ENCODE results near the gene RGS6. TPM values are rescaled to one million over a fixed set of nuclear protein-coding genes. Genes with fewer than 3 reads are reported as not detected.

Gene RGS6
- total RNA-seq, 1 donor: not detected

- no peak overlapping the region for H3K27ac ChIP-seq (ENCODE audit: low read depth, low read length)
- DNase-seq (ENCODE audit: insufficient read length, low spot score, missing footprints): no peak
- H3K79me2 ChIP-seq (ENCODE audit: insufficient read depth, low read length): no peaks in the 10 kb centered on the region
- H3K4me2 ChIP-seq (ENCODE audit: insufficient read depth, low read length): no peak overlapping the region
- H3K4me3 ChIP-seq (ENCODE audit: insufficient read depth, low read length): no peak overlapping the region
- H3K4me1 ChIP-seq (ENCODE audit: insufficient read depth, low read length): no peaks in the 10 kb centered on the region
- no peaks in the 10 kb centered on the region for H4K20me1 ChIP-seq (ENCODE audit: insufficient read depth, low read length)
- H3K9me3 ChIP-seq (ENCODE audit: low read depth, low read length): no peaks in the 10 kb centered on the region
- no peaks in the 10 kb centered on the region for H3K36me3 ChIP-seq (ENCODE audit: insufficient read depth, low read length)
- no peak for TF ChIP-seq CTCF (IDR thresholded peaks at IDR 0.05; ENCODE audit: extremely low read depth, low read depth, low read length)
- no peaks in the 10 kb centered on the region for H3K27me3 ChIP-seq (ENCODE audit: insufficient read depth, low read length)
- H2AFZ ChIP-seq (ENCODE audit: low read length): no peak overlapping the region
Observed at GRCh38 chr14:72416081-72416849, 484.0 kb downstream of the RGS6 start.

GRCh38 chr14:72416892-72417291, 484.7 kb downstream of the RGS6 start:
- H4K20me1 ChIP-seq (ENCODE audit: insufficient read depth, low read length): no peaks in the 10 kb centered on the region
- H3K36me3 ChIP-seq (ENCODE audit: insufficient read depth, low read length): no peaks in the 10 kb centered on the region
- no peak overlapping the region for H3K4me2 ChIP-seq (ENCODE audit: insufficient read depth, low read length)
- H3K4me1 ChIP-seq (ENCODE audit: insufficient read depth, low read length): no peaks in the 10 kb centered on the region
- no peak overlapping the region for H2AFZ ChIP-seq (ENCODE audit: low read length)
- H3K9me3 ChIP-seq (ENCODE audit: low read depth, low read length): no peaks in the 10 kb centered on the region
- peak; percentile 19 for DNase-seq (ENCODE audit: insufficient read length, low spot score, missing footprints)
- H3K79me2 ChIP-seq (ENCODE audit: insufficient read depth, low read length): no peaks in the 10 kb centered on the region
- H3K27ac ChIP-seq (ENCODE audit: low read depth, low read length): no peak overlapping the region
- no peak overlapping the region for H3K4me3 ChIP-seq (ENCODE audit: insufficient read depth, low read length)
- no peak for TF ChIP-seq CTCF (IDR thresholded peaks at IDR 0.05; ENCODE audit: extremely low read depth, low read depth, low read length)
- no peaks in the 10 kb centered on the region for H3K27me3 ChIP-seq (ENCODE audit: insufficient read depth, low read length)

- Histone ChIP-seq H3K27me3 (ENCODE audit: insufficient read depth, low read length) (no peaks in the 10 kb centered on the region), H3K27ac (ENCODE audit: low read depth, low read length) (no peak overlapping the region), H3K9me3 (ENCODE audit: low read depth, low read length) (no peaks in the 10 kb centered on the region), H3K4me3 (ENCODE audit: insufficient read depth, low read length) (no peak overlapping the region), H3K4me2 (ENCODE audit: insufficient read depth, low read length) (no peak overlapping the region), H3K79me2 (ENCODE audit: insufficient read depth, low read length) (no peaks in the 10 kb centered on the region), H4K20me1 (ENCODE audit: insufficient read depth, low read length) (no peaks in the 10 kb centered on the region), H3K36me3 (ENCODE audit: insufficient read depth, low read length) (no peaks in the 10 kb centered on the region), H3K4me1 (ENCODE audit: insufficient read depth, low read length) (no peaks in the 10 kb centered on the region), H2AFZ (ENCODE audit: low read length) (no peak overlapping the region)
- no peak for TF ChIP-seq CTCF (IDR thresholded peaks at IDR 0.05; ENCODE audit: extremely low read depth, low read depth, low read length)
- no peak for DNase-seq (ENCODE audit: insufficient read length, low spot score, missing footprints)
Observed at GRCh38 chr14:72418806-72419205, 486.6 kb downstream of the RGS6 start.

GRCh38 chr14:72419226-72419775, 487.1 kb downstream of the RGS6 start:
- H3K4me3 ChIP-seq (ENCODE audit: insufficient read depth, low read length): no peak overlapping the region
- TF ChIP-seq CTCF (IDR thresholded peaks at IDR 0.05; ENCODE audit: extremely low read depth, low read depth, low read length): no peak
- H3K27me3 ChIP-seq (ENCODE audit: insufficient read depth, low read length): no peaks in the 10 kb centered on the region
- DNase-seq (ENCODE audit: insufficient read length, low spot score, missing footprints): no peak
- no peaks in the 10 kb centered on the region for H3K79me2 ChIP-seq (ENCODE audit: insufficient read depth, low read length)
- H2AFZ ChIP-seq (ENCODE audit: low read length): no peak overlapping the region
- H3K4me1 ChIP-seq (ENCODE audit: insufficient read depth, low read length): no peaks in the 10 kb centered on the region
- H4K20me1 ChIP-seq (ENCODE audit: insufficient read depth, low read length): no peaks in the 10 kb centered on the region
- no peaks in the 10 kb centered on the region for H3K36me3 ChIP-seq (ENCODE audit: insufficient read depth, low read length)
- H3K4me2 ChIP-seq (ENCODE audit: insufficient read depth, low read length): no peak overlapping the region
- H3K9me3 ChIP-seq (ENCODE audit: low read depth, low read length): no peaks in the 10 kb centered on the region
- H3K27ac ChIP-seq (ENCODE audit: low read depth, low read length): no peak overlapping the region

Data from osteoblast (primary cell).